ENCODE results near the gene INSIG1.

GRCh38 chr7:155322530-155322929, 24.9 kb downstream of the INSIG1 start:
- TF ChIP-seq CTCF (IDR thresholded peaks at IDR 0.05; ENCODE audit: extremely low read depth in 1 of 2, insufficient read depth in 1 of 2, low read depth in 1 of 2, low read length in 2 of 2), result no peak
- TF ChIP-seq POLR2AphosphoS5 (IDR thresholded peaks at IDR 0.05; ENCODE audit: insufficient read depth, low read depth, low read length), result no peak
- no peak for TF ChIP-seq POLR2A (IDR thresholded peaks at IDR 0.05; ENCODE audit: low read depth, low read length)
- no peak for TF ChIP-seq EZH2 (IDR thresholded peaks at IDR 0.05; ENCODE audit: borderline replicate concordance, low read depth, low read length, severe bottlenecking)
- TF ChIP-seq MYC (IDR thresholded peaks at IDR 0.05; ENCODE audit: low read depth, low read length), result no peak
- TF ChIP-seq JUN (IDR thresholded peaks at IDR 0.05; ENCODE audit: borderline replicate concordance, insufficient read depth, insufficient read length, low read depth), result no peak
- no peak for TF ChIP-seq MAX (IDR thresholded peaks at IDR 0.05; ENCODE audit: insufficient read depth, insufficient read length)
